Right kidney (tissue), 1 donor: ENCODE data around the gene RESF1.

Experiments used
- DNase-seq: peaks from one replicate; pipeline ENCODE4 v3.0.0-alpha.2; 2016

The RESF1 gene

GRCh38 chr12:31954925-31955858, 4.0 kb upstream of the RESF1 start:
- DNase-seq, result no peak

DNA sequence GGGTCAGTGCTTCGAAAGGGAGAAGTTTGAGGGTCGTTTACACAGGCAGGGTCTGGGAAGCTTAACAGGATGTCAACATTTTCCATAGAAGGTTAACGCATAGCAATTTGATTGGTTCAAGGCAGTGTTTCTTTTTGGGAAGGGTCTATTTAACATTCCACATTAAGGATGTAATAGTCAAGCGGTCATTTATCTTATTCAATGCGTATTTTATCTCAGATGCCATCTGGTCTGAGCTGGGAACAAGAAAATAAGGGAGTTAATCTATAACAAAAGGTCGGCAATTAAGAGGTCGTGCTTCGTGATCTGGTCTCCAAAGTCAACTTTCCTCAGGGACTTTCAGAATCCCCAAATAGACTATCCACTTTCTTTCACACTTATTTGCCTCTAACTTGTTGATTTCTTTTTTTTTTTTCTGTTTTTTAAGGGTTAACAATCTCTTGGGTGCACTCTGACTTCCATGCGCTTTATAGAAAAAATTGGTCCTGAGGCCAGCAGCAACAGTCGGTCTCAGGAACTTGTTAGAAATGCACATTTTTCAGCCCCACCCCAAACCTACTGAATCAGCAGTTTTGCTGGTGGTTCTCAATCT, 550 bp upstream of the RESF1 start:
- no peak for DNase-seq

DNA sequence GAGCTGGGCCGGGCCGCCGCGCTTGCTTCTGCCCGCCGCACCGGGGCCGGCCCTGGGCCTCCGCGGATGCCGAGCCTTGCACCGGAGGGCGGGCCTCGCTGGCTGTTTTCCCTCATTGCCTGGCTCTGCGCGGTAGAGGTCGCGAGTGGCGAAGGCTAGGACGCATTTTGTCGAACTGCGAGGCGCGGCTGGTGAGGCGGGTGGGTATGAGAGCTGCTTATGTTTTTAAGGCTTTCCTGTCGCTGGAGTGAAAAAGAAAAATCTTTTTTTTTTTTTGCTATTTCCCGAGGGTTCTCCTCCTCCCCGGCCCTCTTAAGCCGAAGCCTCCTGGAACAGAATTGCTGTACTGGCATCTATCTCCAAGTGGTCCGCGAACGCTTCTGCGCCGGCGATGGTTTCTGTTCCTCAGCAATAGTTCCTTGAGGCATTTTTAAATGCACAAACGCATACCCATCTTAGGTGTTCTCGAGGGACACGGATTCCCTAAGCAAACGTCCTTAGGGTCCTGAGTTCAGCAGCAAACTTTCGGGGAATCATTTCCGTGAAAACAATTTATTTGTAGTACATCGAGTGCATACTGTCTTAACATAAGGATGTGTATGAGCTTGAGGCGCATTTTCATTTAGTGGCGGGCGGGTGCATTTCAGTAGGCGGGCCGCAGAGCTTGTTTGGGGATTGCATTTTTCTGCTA, 631 bp downstream of the RESF1 start:
- peak; percentile 80 for DNase-seq

- no peak for DNase-seq
Measured at GRCh38 chr12:31961137-31961536, 1.9 kb downstream of the RESF1 start.

GRCh38 chr12:31962076-31962475, 2.9 kb downstream of the RESF1 start:
- DNase-seq, result no peak

- no peak for DNase-seq
Measured at GRCh38 chr12:31964280-31964679, 5.1 kb downstream of the RESF1 start.

GRCh38 chr12:31965090-31965489, 5.9 kb downstream of the RESF1 start:
- DNase-seq, result no peak

- DNase-seq, result no peak
Measured at GRCh38 chr12:31966558-31967205, 7.5 kb downstream of the RESF1 start.

DNA sequence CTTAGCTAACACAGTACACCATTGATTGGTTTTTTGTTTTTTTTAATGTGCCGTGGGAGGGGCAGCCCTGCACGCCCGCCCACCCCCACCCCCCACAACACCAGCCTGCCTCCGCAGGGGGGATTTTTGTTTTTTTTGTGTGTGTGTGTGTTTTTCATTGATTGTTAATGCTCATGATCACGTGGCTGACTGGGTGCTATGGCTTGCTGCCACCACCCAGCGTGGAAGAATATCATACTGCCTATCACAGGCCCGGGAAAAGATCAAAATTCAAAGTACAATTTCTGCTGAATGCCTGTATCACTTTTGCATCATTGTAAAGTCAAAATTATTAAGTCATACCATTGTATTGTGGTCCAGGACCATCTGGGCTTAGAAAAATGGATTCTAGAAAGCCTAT, 8.3 kb downstream of the RESF1 start:
- no peak for DNase-seq

DNA sequence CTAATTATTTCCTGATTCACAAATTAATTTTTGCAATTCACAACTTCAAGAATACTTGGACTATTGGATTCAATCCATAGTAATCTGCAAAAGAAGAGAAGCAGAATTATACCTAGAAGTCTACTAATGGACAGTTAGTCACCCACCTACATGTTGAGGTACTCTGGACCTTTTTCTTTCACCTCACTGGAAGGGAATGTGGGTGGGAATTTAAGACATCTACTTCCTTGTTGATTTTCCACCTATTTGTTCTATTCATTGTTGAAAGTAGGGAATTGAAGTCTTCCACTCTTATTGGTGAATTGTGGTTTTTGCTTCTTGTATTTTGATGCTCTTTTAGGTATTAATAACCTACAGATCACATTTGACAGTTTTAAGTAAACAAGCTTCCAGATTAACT, 11.0 kb downstream of the RESF1 start:
- no peak for DNase-seq

GRCh38 chr12:31973818-31974217, 14.6 kb downstream of the RESF1 start:
- no peak for DNase-seq

DNA sequence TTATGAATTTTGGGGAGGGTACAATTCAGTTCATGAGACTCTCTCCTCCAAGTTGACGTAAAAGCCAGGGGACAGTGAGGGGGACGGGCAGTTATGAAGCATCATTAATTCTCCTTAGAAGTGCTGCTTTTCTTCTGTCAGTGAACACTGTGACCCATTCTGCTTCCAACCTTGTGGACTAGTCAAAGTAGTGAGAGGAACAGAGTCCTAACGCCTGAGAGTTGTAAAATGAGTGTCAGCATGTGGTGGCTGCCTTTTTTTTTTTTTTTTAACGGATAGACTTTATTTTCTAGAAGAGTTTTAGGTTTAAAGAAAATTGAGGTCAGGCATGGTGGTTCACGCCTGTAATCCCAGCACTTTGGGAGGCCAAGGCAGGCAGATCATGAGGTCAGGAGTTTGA, 15.5 kb downstream of the RESF1 start:
- DNase-seq, result no peak

GRCh38 chr12:31984806-31985591, 25.8 kb downstream of the RESF1 start:
- no peak for DNase-seq

DNA sequence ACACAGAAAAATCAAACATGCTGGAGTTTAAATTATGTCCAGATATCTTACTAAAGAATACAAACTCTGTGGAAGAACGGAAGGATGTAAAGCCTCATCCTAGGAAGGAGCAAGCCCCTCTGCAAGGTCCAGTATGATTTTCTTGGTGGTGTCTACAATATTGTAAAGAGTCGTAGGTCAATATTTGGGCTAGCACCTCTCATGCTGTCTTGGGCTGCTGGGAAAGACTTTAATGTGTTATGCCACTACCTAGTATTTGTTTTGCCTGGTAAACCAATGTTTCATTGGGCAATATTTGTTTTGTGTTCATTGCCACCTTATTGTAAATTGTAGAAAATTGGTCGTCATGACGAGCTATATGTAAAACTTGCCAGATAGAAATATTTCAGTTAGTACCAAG, 26.6 kb downstream of the RESF1 start:
- DNase-seq, result no peak

- DNase-seq, result no peak
Measured at GRCh38 chr12:31989571-31990362, 30.6 kb downstream of the RESF1 start.

DNA sequence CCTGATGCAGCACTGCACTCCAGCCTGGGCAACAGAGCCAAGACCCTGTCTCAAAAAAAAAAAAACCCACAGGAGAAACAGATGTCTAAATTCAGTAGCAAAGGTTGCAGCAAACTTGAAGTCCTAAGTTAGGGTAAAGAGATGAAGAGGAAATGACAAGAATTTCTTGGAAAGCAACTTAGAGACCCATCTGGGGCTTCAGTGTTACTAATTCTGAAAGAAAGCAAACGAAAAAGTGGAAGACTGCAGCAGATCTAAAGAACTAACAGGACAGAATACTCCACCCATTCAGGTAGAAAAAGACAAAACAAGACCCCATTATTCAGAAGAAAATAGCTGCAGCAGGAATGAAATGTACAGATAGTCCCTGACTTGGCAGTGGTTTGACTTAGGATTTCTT, 31.9 kb downstream of the RESF1 start:
- no peak for DNase-seq

- DNase-seq, result no peak
Measured at GRCh38 chr12:31991815-31992214, 32.6 kb downstream of the RESF1 start.

GRCh38 chr12:31999692-32000091, 40.5 kb downstream of the RESF1 start:
- DNase-seq, result no peak

DNA sequence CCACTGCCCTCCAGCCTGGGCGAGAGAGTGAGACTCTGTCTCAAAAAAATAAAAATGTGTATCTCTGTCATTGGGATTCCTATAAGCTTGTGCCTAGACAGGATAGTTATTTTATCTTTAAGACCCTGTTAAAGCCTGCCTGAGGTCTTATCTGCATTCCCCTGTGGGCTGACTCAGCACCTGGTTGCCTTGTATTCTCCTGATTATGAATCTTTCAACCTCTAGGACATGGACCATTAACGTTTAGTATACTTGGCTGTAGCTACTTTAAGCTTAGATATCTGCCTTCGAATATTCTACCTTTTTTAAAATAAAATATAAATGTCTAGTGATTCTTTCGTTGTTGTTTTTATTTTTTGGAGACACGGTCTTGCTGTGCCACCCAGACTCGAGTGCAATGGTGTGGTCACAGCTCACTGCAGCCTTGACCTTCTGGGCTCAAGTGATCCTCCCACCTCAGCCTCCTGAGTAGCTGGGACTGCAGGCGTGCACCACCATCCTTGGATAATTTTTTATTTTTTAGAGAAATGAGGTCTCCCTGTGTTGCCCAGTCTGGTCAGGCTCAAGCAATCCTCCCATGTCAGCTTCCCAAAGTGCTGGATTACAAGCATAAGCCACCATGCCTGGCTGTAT, 41.3 kb downstream of the RESF1 start:
- DNase-seq, result no peak

GRCh38 chr12:32002848-32003493, 43.8 kb downstream of the RESF1 start:
- no peak for DNase-seq
